GM19324 (cell line): ENCODE measurements around the gene ATXN1.
"Not testable (repeated sequence)": the region's sequence is repeated elsewhere in the genome, so short reads cannot be mapped to it uniquely, and the experiment has no call there.

Experiments used
- ATAC-seq: cut with Tn5 transposase; IDR thresholded peaks from one replicate; pipeline ENCODE4 v1.9.1; 2021; ENCODE audit warnings: mild to moderate bottlenecking, moderate library complexity; ENCODE audit not compliant: unreplicated experiment, low FRiP score

The ATXN1 gene

DNA sequence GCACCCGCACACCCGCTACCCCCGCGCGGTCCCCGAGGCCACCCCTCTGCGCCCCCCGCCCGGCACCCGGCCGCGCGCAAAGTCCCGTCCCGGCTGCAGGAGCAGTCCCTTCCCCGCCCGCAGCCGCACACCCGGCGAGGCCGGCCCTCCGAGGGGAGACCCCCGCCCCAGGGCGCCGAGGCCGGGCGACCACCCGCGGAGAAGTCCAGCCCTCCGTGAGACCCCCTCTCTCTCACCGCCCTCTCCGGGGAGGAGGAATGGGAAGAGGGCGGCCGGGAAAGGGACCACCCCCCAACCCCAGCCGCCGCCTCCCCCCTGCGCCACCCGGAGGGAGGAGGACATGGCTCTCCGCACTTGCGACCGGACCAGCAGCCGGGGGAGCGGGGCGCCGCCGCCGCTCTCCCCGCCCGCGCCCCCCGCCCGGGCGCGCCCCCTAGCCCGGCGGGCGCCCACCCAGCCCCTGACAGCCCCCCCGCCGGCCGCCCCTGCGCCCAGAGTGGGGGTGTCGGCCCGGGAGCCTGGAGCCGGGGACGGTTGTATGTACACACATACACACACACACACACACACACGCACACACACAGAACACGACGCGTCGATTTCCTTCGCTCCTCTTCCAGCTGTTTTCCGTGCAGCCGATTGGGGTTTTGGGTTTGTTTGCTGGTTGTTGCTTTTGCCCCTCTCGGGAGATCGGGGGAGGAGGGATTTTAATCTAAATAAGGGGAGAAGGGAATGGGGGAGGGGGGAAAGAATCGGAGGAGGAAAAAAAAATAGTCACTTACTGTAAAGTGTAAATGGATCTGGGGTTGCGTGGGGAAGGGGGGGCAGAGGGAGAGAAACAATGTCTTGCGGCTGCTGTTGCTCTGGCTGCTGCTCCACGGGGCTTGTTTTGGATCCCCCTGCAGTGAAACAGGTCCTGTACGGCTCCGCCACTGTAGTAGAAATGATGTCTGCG lies at the start of gene ATXN1:
Gene ATXN1 (minus strand): TSS at position 945 of the 955 bp plus-strand sequence.
- peak; percentile 15 for ATAC-seq

DNA sequence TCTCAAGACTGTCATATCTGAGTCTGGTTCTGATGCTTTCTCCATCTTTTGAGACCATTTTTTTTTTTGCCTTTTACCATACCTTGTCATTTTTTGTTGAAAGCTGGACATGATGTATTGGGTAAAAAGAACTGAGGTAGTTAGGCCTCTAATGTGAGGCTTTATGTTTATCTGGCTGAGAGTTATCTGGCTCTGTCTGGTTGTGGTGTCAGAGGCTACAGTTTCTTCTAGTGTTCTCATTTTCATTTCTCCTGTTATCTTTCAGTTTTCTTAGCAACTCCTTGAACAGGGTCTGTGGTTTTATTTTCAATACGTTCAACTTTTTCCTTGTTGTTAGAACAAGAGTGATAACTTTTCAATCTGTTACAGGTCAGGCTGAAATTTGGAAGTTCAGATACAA lies 49.2 kb upstream of the ATXN1 start:
- no peak for ATAC-seq

DNA sequence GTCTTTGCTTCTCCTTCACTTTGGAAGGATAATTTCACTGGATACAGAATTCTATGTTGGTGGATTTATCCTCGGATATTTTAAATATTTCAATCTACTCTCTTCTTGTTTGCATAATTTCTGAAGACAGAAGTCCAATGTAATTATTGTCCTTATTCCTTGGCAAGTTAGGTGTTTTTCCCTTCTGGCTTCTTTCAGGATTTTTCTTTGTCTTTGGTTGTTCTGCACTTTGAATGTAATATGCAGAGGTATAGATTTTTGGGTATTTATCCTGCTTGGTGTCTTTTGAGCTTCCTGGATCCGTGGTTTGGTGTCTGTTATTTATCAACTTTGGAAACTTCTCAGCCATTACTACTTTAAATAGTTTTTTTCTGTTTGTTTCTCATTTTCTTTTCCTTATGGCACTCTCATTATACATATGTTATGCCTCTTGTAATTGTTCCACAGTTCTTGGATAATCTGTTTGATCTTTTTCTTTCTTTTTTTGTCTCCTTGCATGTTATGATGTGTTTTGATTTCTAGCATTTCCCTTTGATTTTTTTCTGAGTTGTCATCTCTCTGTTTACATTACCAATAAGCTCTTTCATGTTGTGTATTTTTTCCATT lies 48.6 kb upstream of the ATXN1 start:
- no peak for ATAC-seq

DNA sequence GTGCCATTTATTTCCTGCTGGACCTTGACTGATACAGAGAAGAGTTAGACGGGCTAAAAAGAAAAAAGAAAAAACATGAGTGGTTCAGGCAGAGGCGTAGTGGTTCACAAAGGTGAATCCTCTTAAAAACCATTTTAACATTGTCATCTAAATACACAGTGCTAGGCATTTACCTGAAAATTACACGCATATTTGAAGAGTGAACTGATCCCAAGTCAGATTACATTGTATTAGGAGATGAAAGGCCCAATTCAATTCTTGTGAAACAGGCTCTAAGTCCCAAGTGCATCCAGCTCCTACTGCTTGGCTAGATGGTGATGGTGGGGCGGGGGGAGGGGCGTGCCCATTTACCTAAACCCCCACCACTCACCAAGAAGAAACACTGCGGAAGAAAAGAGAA lies 46.7 kb upstream of the ATXN1 start:
- ATAC-seq: no peak

DNA sequence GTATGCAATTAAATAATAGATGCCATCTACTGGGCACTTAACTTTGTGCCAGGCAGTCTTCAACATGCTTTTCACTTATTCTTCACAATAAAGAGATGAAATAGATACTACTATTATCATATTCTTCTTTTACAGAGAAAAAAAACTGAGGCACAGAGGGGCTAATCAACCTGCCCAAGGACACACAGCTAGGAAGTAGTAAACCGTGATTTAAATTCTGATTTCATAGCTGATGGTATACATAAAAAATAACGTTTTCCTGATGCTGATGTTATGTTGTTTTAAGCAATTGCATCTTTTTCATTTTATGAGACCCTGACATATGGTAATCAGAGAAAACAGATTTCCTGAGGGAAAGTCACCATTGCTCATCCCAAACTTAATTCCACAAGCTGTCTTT lies 45.1 kb upstream of the ATXN1 start:
- no peak for ATAC-seq

DNA sequence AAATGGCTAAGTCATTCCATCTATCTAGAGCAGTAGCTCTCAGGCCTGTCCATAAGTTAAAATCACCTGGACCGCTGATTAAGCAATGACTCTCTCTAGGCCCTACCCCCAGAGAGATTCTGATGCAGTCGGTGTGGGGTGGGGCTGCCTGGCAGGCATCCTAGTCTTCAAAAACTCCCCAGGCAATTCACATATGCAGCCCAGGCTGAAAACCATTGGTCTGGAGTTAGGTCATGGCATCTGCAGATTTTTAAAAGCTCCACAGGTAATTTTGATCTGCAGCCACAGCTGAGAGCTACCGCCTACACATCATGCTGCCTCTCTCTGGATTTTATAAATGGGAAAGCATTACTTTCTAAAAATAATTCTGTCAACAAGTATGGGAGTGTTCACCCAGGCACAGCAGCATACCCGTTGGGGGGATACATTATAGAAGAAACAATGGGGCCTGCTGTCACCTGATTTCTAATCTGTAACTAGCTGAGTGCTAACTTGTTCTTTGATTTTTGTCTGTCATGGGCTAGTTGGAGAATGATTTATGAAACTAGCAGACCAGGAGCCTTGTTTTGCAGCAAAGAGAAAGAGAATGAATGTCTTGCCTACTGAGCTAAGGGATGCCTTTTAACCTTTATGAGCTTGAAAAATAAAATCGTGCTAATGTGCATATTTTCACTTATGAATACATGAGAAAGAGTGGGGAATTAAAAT lies 44.1 kb upstream of the ATXN1 start:
- no peak for ATAC-seq

DNA sequence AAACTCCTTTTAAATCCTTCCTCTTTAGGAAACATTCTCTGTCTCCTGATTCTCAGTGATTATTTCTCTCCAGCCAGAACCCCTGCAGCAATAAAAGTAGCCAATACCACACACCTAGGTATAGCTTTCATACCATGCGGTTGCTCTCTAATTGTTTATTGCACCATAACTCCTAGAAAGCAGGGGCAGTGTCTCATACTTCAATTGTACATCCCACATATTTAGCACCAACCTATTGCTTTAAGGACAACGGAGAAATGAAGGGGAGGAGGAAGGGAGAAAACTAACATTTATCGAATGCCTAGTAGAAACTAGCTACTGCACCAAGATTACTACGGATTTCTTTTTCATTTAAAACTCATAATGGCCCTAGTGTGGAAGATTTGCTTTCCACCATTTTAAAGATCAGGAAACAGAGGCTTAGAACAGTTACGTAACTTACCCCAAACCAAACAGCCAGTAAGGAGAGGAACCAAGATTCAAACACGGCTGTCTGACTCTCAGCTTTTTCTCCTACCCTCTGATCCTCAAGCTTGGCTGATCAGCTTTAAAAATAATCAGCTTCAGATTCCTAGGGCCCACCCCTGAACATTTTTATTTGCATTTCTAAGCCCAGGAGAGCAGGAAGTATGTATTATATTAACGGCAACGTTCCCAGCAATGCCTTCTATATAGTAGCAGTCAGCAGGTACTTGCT lies 43.4 kb upstream of the ATXN1 start:
- ATAC-seq: no peak

DNA sequence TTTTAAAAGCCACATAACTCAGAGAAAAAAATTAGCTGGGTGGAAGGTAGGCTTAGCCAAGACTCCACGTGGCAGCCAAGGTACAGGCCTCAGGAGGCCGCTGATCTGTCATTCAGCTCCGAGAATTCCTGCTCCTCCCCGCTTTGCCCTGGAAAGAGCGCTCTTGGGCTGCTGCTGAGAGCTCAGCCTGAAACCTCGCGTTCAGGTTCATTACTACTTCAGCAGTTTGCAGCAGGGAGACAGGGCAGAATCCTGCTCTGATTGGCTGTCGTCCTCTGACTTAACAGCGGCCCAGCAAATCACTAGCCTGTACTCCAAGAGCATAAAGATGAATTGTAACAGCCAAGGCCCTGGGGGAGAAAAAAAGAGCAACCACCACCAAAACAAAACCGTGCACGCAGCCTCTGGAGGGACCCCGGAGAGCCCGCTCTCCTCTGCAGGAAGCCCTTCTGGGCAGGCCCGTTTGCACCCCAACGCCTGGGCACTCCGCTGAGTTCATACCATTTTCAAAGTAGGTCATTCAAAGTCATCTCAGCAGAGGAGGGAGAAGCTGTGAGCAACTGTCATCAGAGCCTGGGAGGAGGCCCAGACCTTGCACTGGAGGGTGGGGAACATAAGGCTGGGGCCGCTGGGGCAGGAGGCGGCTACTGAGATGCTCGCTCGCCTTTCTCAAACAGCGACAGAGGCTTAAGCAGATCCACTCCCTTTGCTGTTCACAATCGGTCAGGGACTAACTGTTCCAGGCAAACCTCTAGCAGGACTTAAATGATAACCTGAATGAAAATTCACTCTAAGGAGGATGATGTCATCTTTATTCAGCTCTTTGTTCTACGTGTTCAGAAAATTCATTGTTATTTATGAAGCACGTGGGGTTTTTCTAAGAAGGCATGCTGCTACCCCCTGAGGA lies 42.3 kb upstream of the ATXN1 start:
- no peak for ATAC-seq

DNA sequence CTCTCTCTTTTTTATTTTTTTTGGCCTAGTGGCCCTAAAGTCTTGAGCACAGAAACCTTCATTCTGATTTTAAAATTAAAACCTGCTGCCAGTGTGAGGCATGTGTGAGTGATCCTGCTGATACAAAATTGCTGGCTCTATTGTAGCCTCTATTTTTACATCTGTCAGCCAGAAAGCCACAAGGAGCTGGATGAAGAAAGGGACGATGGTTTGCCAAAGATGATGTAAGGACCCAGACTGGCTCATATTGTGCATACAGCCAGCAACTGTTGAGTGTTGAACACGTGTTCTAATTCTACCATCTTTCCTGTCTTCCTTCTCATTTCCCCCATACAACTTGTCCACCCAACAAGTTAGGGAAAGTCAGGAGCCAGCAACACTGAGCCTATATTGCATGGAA lies 40.8 kb upstream of the ATXN1 start:
- ATAC-seq: no peak

DNA sequence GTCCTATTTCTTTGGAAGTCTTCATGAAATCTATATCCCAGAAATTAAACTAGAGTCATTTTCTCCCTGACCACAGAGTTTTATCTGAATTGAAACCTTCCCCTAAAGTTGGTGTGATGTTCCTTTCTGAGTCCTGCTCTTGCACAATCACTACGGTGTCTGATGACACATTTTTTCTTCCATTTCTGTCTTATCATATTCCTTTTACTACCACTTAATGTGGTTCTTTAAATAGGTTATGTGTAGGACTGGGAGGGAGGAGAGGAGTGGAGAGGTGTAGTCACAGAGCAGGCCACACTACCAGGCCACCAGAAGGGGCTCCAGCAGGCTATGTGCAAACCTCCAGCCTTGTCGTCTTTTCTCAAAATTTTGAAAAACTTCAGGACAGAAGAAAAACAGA lies 39.7 kb upstream of the ATXN1 start:
- no peak for ATAC-seq

DNA sequence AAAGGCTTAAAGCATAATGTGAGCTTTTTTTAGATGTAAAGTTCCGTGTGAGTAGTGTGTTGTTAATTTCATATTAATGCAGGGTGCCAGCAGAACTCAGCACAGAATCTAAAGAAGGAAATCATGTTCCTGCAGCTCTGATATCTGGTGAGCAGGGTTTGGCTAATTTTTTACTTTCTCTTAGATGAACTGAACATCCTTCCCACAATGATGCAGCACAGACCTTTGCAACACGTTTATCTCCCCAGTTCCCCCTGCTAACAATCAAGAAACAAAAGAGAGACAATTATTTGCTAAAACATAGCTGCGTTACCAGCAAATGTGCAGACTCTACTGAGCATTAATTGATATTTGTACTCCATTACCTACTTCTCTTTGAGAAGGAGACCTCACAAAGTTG lies 39.1 kb upstream of the ATXN1 start:
- ATAC-seq: no peak

DNA sequence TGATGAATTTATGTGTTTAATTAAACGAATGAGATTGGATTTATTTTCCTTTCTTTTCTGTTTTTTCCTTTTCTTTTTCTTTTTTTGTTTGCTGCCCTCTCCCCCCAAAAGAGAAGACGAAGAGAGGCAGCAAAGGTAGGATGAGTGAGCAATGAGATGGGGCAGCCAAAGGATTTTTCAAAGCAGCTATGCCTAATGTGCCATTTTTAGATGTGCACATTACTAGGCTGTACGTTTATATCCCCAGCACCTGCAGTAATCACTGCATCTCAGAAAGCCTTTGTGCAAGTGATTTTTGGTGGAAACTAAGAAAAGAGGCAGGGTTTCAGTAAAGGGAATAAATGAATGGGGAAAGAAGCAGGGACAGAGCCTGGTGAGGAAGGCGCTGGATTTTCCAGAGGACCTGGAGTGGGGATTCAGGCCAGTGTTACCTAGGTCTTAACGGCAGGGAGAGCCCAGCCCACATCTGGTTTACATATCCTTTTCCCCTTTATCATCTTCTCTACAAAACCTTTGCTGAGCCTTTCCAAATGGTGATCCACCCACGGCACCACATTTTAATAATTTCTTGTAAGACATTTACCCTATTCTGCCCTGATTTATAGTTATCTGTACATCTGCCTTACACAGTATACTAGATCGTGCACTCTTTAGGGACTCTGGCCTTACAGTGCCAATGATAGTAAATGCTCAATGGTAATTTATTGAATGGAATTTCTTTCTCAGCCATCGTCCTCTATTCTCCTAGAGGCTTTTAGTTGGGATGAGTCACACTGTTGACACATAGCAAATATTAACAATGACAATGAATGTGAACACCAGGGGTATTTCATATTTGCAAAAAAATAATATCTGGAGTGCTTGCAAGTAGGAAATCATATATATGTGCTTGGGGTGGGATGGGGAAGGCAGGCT lies 38.3 kb upstream of the ATXN1 start:
- ATAC-seq: no peak

DNA sequence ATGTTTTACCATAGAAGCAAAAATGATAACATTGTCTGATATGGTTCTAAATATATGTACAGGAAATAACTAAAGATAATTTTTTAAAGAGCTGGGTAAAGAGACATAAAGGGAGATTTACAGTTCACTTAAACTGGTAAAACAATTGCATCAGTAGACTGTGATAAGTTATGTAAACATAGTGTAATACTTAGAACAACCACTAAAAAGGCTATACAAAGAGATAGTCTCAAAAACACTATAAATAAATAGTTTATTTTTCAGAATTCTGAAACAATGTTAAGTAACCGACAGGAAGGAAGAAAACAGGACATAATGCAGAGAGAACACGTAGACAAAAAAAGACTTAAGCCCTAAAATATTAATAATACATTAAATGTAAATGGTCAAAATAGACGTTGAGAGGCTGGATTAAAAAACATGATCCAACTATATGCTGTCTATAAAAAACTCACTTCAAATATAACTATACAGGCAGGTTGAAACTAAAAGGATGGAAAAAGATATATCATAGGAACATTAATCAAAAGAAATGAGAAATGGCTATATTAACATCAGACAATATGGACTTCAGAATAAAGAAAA lies 32.7 kb upstream of the ATXN1 start:
- ATAC-seq: no peak

DNA sequence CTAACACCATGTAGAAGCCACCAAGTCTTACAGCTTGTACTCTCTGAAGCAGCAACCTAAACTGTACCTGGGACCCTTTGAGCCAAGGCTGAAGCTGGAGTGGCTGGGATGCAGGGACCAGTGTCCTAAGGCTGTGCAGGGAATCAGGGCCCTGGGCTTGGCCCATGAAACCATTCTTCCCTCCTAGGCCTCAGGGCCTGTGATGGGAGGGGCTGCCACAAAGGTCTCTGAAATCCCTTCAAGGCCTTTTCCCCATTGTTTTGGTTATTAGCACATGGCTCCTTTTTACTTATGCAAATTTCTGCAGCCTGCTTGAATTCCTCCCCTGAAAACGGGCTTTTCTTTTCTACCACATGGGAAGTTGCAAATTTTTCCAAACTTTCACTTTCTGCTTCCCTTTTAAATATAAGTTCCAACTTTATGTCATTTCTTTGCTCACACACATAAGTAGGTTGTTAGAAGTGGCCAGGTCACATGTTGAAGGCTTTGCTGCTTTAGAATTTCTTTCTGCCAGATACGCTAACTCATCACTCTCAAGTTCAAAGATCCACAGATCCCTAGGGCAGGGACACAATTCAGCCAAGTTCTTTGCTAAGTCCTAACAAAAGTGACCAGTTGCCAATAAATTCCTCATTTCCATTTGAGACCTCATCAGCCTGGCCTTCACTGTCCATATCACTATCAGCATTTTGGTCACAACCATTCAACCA lies 28.2 kb upstream of the ATXN1 start:
- ATAC-seq: no peak

DNA sequence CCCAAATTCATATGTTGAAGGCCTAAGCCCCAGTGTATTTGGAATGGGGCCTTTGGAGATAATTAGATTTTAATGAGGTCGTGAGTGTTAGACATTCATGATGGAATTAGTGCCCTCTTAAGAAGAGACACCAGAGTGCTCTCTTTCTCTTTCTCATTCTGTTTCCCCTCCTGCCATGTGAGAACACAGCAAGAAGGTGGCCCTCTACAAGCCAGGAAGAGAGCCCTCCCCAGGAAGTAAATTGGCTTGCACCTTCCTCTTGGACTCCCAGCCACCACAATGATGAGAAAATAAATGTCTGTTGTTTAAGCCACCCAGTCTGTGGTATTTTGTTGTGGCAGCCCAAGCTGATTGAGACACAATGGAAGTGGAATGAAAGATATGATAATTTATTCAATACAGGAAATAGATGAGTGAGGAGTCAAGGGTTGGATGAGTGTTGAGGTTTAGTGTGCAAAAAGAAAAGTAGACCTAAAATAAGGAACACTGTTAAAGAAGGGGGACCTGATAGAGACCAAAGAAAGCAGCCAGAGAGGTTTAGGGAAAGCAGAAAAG lies 25.9 kb upstream of the ATXN1 start:
- no peak for ATAC-seq

DNA sequence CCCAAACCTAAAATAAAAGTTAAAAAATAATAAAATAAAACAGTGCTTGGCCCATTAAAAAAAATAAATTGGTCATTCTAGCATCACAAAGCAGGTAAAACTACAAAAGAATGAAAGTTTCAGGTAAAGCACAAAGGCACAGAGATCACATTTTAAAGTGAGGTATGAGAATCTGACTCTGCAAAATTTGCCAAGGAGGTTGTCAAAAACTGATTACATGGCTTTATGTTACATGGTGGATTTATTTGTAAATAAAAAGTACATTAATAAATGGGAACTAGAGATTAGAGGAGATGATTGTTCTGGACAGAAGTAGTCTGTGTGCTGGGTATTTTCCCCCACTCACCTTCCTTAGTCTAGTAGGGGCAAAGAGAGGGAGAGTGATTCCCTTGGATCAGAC lies 24.2 kb upstream of the ATXN1 start:
- no peak for ATAC-seq

DNA sequence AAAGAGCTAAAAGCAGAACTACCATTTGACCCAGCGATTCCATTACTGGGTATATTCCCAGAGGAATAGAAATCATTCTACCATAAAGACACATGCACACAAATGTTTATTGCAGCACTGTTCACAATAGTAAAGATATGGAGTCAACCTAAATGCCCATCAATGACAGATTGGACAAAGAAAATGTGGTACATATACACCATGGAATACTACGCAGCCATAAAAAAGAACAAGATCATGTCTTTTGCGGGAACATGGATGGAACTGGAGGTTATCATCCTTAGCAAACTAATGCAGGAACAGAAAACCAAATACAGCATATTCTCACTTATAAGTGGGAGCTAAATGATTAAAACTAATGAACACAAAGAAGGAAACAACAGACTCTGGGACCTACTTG lies 23.7 kb upstream of the ATXN1 start:
- not testable (repeated sequence) for ATAC-seq
